Transverse colon (tissue), 4 donors: ENCODE results near the gene REG4. TPM values are rescaled to one million over a fixed set of nuclear protein-coding genes. Genes with fewer than 3 reads are reported as not detected.

Experiments
- DNase-seq: peaks from one replicate; pipeline ENCODE4 v3.0.0-alpha.2; 2019
- H3K27ac ChIP-seq, 4 donors: fragments of 200-600 bp; sonication (generic); 2 replicates each; pipeline ENCODE4 v1.5.1; 2016 to 2018; ENCODE audit warnings: inconsistent platforms in 4 of 4
- H3K27me3 ChIP-seq: fragments of 200-600 bp; sonication (generic); 2 replicates; pipeline ENCODE4 v1.5.1; 2017; ENCODE audit warnings: inconsistent platforms
- H3K36me3 ChIP-seq, 4 donors: fragments of 200-600 bp; sonication (generic); 2 replicates each; pipeline ENCODE4 v1.5.1; 2017 to 2019; ENCODE audit warnings: inconsistent platforms in 4 of 4
- H3K4me1 ChIP-seq, 4 donors: fragments of 200-600 bp; sonication (generic); 2 replicates each; pipeline ENCODE4 v1.5.1; 2017 to 2020; ENCODE audit warnings: inconsistent platforms in 4 of 4
- H3K4me3 ChIP-seq, 4 donors: fragments of 200-600 bp; sonication (generic); 1 replicate in 1 of 4; 2 replicates in 3 of 4; pipeline versions ENCODE4 v1.5.1 to v1.6.1; 2017 to 2019; ENCODE audit warnings: inconsistent platforms in 4 of 4
- H3K9me3 ChIP-seq, 2 donors: fragments of 200-600 bp; sonication (generic); 2 replicates each; pipeline ENCODE4 v1.5.1; 2017 to 2019; ENCODE audit warnings: inconsistent platforms in 2 of 2
- EP300 ChIP-seq: sonication (generic); formaldehyde crosslinking; IDR thresholded peaks from one replicate; pipeline ENCODE4 v1.6.1; 2017; ENCODE audit warnings: antibody characterized with exemption, low read depth
- POLR2A ChIP-seq: fragments of 450-650 bp; IDR thresholded peaks from one replicate; pipeline ENCODE4 v1.6.1; 2016; ENCODE audit warnings: antibody characterized with exemption, mild to moderate bottlenecking, moderate library complexity
- POLR2AphosphoS5 ChIP-seq, 3 donors: sonication (generic); formaldehyde crosslinking; IDR thresholded peaks; one replicate each; pipeline ENCODE4 v1.6.1; 2016; ENCODE audit warnings: antibody characterized with exemption in 3 of 3
- WGBS, 2 donors: methylation state at CpG; one replicate each; pipeline ENCODE4 v1.1.5; 2018; ENCODE audit warnings: low coverage in 1 of 2; 5-methylcytosine and 5-hydroxymethylcytosine counted together
- in situ Hi-C, 4 donors: fragments of 200-750 bp; cut with MboI; loops; one replicate each; pipeline versions ENCODE4 v1.15.0 to v1.15.1; 2017; ENCODE audit warnings: low sequenced_read_pairs in 3 of 4, low pct_ligation_motif_present in 1 of 4, low pct_unique_long_range_greater_than_20kb in 1 of 4
- intact Hi-C: fragments of 100-400 bp; cut with DNase I; formaldehyde crosslinking; loops from one replicate; pipeline ENCODE4 v1.15.1; 2023; ENCODE audit warnings: low total_unique reads
- total RNA-seq, 4 donors: library from RNA; depleted of rRNA; stranded (reverse); fragments of >200 nt; gene quantifications; one replicate each; pipeline ENCODE4 v1.1.0, GENCODE V29; 2016
- TF ChIP-seq, protein P1 (sequence below), 5 experiments: fragments of 200-600 bp in 3 of 5; fragments of 450-650 bp in 2 of 5; sonication (generic) in 3 of 5; IDR thresholded peaks; 1 replicate in 2 of 5; 2 replicates in 3 of 5; pipeline ENCODE4 v1.5.1; 2016 to 2017; ENCODE audit warnings: antibody characterized with exemption in 5 of 5, inconsistent platforms in 3 of 5, mild to moderate bottlenecking in 2 of 5, moderate library complexity in 1 of 5

Gene REG4
- total RNA-seq, 4 donors from 2014 or later, result 0.48 to 11.9 (median 3.2) TPM; not detected in 1

DNA sequence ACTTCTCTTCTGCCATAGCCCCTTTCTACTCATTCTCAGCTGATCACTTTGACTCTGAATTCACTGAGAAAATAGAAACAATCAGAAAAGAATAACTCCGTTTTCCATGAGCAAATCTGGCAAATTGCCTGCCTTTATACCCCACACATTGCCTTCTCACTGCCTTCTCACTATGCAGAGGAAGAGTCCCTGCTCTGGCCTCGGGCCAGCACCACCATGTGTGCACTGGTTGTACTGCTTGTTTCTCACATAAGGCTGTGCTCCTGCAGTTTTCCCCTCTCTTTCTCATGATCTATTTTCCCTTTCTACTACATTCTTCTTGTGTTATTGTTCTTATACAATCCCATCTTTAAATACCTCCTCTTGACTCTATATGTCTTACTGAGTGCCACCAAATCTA is 40.2 kb downstream of the REG4 start:
- 36 to 42% methylated on average over 2 of the region's 2 CpGs for WGBS, 2 donors
- DNase-seq, result no peak
- H3K4me1 ChIP-seq, result peaks cover 8 to 66% (median 37%) of the 10 kb centered on the region in 4 donors

DNA sequence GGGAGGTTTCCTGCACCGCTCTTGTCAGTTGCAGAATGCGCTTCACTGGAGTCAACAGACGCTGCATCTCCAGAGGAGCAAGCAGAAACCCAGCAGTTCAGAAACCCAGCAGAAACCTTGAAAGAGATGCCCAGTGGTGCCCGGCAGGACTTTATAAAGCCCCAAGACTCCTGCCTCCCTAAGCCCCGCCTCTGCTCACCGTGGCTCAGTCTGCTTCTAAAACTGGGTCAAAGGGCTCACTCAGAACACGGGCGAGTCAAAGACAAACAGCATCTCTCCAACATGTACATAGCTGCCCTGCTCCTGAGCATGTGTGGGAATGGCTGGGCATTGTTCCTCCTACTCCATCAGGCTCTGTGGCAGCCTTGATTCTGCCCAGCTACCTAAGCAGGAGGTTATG is 42.5 kb downstream of the REG4 start, which contains the start of gene HMGCS2:
TSS of gene HMGCS2 (minus strand) at position 128 of the 400 bp plus-strand sequence. CDS start at position 67, 61 bp downstream.
- peak within 1 kb of the TSS; percentile 14 to 48 (median 30) for H3K4me3 ChIP-seq
- H3K27ac ChIP-seq, result peak within 1 kb of the TSS; percentile 79 to 85 (median 80)
- in situ Hi-C loops, result no loop called here
- TF ChIP-seq EP300 (no peak), POLR2A (peak; percentile 72), POLR2AphosphoS5 (IDR thresholded peaks at IDR 0.05) (peak; percentile 69 to 93 (median 73))
- TF ChIP-seq, protein P1, sequence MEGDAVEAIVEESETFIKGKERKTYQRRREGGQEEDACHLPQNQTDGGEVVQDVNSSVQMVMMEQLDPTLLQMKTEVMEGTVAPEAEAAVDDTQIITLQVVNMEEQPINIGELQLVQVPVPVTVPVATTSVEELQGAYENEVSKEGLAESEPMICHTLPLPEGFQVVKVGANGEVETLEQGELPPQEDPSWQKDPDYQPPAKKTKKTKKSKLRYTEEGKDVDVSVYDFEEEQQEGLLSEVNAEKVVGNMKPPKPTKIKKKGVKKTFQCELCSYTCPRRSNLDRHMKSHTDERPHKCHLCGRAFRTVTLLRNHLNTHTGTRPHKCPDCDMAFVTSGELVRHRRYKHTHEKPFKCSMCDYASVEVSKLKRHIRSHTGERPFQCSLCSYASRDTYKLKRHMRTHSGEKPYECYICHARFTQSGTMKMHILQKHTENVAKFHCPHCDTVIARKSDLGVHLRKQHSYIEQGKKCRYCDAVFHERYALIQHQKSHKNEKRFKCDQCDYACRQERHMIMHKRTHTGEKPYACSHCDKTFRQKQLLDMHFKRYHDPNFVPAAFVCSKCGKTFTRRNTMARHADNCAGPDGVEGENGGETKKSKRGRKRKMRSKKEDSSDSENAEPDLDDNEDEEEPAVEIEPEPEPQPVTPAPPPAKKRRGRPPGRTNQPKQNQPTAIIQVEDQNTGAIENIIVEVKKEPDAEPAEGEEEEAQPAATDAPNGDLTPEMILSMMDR (IDR thresholded peaks at IDR 0.05), result no peak
- no peaks in the 10 kb centered on the region for H3K9me3 ChIP-seq
- WGBS, 2 donors, result 22 to 52% methylated on average over 3 to 8 of the region's 8 CpGs
- intact Hi-C loops, result no loop called here
- DNase-seq, result peak; percentile 89
- H3K4me1 ChIP-seq, result peaks cover 0 to 57% (median 21%) of the 10 kb centered on the region in 4 donors
- no peaks in the 10 kb centered on the region for H3K36me3 ChIP-seq
- H3K27me3 ChIP-seq, result no peaks in the 10 kb centered on the region

More for the DNA sequence above, 40.2 kb downstream of the REG4 start:
- Histone ChIP-seq H3K27ac (peak overlapping the region in 3 of 4 donors; percentile 28 to 70 (median 40)), H3K36me3 (no peaks in the 10 kb centered on the region), H3K4me3 (no peak overlapping the region), H3K9me3 (no peaks in the 10 kb centered on the region), H3K27me3 (no peaks in the 10 kb centered on the region)
- TF ChIP-seq POLR2AphosphoS5 (IDR thresholded peaks at IDR 0.05) (no peak), POLR2A (no peak), EP300 (no peak)
- TF ChIP-seq, protein P1 (IDR thresholded peaks at IDR 0.05), result no peak
- in situ Hi-C loops, result no loop called here
- intact Hi-C loops, result no loop called here

DNA sequence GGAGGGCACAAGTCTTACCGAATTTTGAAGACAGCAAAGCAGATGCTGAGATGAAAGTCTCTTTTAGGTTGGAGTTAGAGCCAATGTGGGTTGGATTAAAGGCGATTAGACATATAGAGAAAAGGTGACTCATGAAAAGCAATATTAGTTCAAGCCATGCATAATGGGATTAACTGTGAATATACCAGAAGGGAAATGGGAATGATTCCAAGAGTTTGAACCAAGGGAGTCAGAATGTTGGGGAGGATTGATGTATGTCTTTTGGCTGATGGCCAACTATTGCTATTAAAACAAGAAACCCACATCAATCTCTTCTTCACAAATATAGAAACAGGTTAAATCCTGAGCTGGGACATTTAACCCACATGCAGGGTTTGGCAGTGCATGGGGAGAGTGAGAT is 43.8 kb downstream of the REG4 start:
- Histone ChIP-seq H3K9me3 (no peaks in the 10 kb centered on the region), H3K27ac (peak overlapping the region; percentile 79 to 85 (median 80)), H3K4me1 (peaks cover 0 to 46% (median 11%) of the 10 kb centered on the region in 4 donors), H3K4me3 (peak overlapping the region in 3 of 4 donors; percentile 20 to 48 (median 41)), H3K27me3 (no peaks in the 10 kb centered on the region), H3K36me3 (no peaks in the 10 kb centered on the region)
- DNase-seq, result no peak
- TF ChIP-seq, protein P1 (IDR thresholded peaks at IDR 0.05), result no peak
- no peak for TF ChIP-seq POLR2A
- no peak for TF ChIP-seq EP300
- TF ChIP-seq POLR2AphosphoS5 (IDR thresholded peaks at IDR 0.05), result no peak
- in situ Hi-C loops, result no loop called here
- WGBS, 2 donors, result 24 to 43% methylated on average over 2 of the region's 2 CpGs
- intact Hi-C loops, result no loop called here

DNA sequence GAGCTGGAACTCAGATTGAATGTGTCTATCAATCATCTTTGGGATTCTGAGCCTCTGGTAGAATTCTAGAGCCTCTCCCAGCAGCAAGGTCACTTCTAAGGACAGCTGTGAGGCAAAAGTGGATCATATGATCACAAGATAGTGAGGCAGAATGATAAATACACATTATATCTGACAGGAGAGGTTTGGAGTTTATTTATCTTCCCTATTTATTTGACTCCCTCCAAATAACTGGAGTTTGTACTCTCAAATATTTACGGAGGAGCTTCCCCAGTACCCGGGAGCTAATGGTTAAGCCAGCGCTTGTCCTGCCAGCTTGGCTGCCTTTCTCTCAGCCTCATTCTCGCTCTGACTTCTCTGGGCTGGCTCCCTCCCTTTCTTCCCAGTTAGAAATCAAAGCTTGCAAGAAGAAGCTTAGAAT is 44.9 kb downstream of the REG4 start:
- intact Hi-C loops (no loop called here), in situ Hi-C loops (no loop called here)
- no peak for DNase-seq
- Histone ChIP-seq H3K4me3 (peak overlapping the region in 3 of 4 donors; percentile 20 to 48 (median 41)), H3K36me3 (no peaks in the 10 kb centered on the region), H3K27me3 (no peaks in the 10 kb centered on the region), H3K27ac (peak overlapping the region; percentile 79 to 85 (median 80)), H3K9me3 (no peaks in the 10 kb centered on the region), H3K4me1 (peaks cover 0 to 39% (median 10%) of the 10 kb centered on the region in 4 donors)
- WGBS, 2 donors, result 23% methylated on average over 4 of the region's 4 CpGs; no CpG with 5 or more reads in 1 of the 2 donors
- TF ChIP-seq POLR2AphosphoS5 (IDR thresholded peaks at IDR 0.05) (peak; percentile 5 to 32 (median 29)), EP300 (no peak), POLR2A (peak; percentile 38)
- TF ChIP-seq, protein P1 (IDR thresholded peaks at IDR 0.05), result no peak
